Measurements from ENCODE around the gene RPS27. TPM values are rescaled to one million over a fixed set of nuclear protein-coding genes. Genes with fewer than 3 reads are reported as not detected.

The RPS27 gene
- total and polyA plus RNA-seq, 2 experiments from 2014 or later = 1,371 to 3,355 TPM

GRCh38 chr1:153991806-153992205 lies 1.2 kb downstream of the RPS27 start:
- Histone ChIP-seq H3K79me2 (replicated peaks; ENCODE audit: insufficient read depth) (peaks cover 23% of the 10 kb centered on the region), H3K36me3 (ENCODE audit: insufficient read depth) (peaks cover 38% of the 10 kb centered on the region), H3K27me3 (ENCODE audit: insufficient read depth) (no peaks in the 10 kb centered on the region), H3K4me3 (peak overlapping the region; percentile 72), H4K20me1 (replicated peaks; ENCODE audit: insufficient read depth) (peaks cover 27% of the 10 kb centered on the region), H3F3A (replicated peaks; ENCODE audit: low read depth) (peaks cover 39% of the 10 kb centered on the region), H2AFZ (no peak overlapping the region), H3K4me1 (ENCODE audit: insufficient read depth) (peaks cover 17% of the 10 kb centered on the region), H3K27ac (ENCODE audit: low read depth) (peak overlapping the region; percentile 90), H3K4me2 (peak overlapping the region; percentile 100), H3K9me2 (ENCODE audit: insufficient read depth) (no peaks in the 10 kb centered on the region)
- H3K27ac Mint-ChIP-seq = peak overlapping the region; percentile 99
- peaks cover 21% of the 10 kb centered on the region for H3K27me3 Mint-ChIP-seq (ENCODE audit: insufficient read depth, low read depth, poor library complexity)
- H3K9me3 Mint-ChIP-seq = peaks cover 8% of the 10 kb centered on the region; the same call in 2 of the 3 replicates
- peaks cover 20% of the 10 kb centered on the region for H3K4me1 Mint-ChIP-seq
- DNase-seq (ENCODE audit: low spot score) = no peak
- no peak for ATAC-seq
- peaks cover 60% of the 10 kb centered on the region for H3K36me3 Mint-ChIP-seq (ENCODE audit: low read depth)
- peak overlapping the region; percentile 98 for H3K4me3 Mint-ChIP-seq
- TF ChIP-seq CREB1 (CRISPR knock-in tag; IDR thresholded peaks at IDR 0.05; ENCODE audit: low read depth) (no peak), ZNF114 (CRISPR knock-in tag; IDR thresholded peaks at IDR 0.05) (no peak), REST (IDR thresholded peaks at IDR 0.05; ENCODE audit: unreplicated experiment) (no peak), EZH2phosphoT487 (IDR thresholded peaks at IDR 0.05; ENCODE audit: unreplicated experiment) (no peak)

- Mint-ChIP-seq H3K27ac (no peak overlapping the region), H3K4me1 (peaks cover 17% of the 10 kb centered on the region), H3K4me3 (no peak overlapping the region)
These were observed 4.6 kb downstream of the RPS27 start for GRCh38 chr1:153995202-153995601.

More at GRCh38 chr1:153995202-153995601, 4.6 kb downstream of the RPS27 start:
- Mint-ChIP-seq H3K36me3 (ENCODE audit: low read depth) (peaks cover 60% of the 10 kb centered on the region), H3K9me3 (peaks cover 8% of the 10 kb centered on the region; the same call in 2 of the 3 replicates), H3K27me3 (ENCODE audit: insufficient read depth, low read depth, poor library complexity) (peaks cover 21% of the 10 kb centered on the region)
- peaks cover 23% of the 10 kb centered on the region for H3K79me2 ChIP-seq (replicated peaks; ENCODE audit: insufficient read depth)
- H3K4me1 ChIP-seq (ENCODE audit: insufficient read depth) = peaks cover 17% of the 10 kb centered on the region
- DNase-seq (ENCODE audit: low spot score) = no peak
- 0 out of 2 replicates have a peak overlapping the region, but pooled peaks have one; percentile 2 for H3K27ac ChIP-seq (ENCODE audit: low read depth)
- peaks cover 38% of the 10 kb centered on the region for H3K36me3 ChIP-seq (ENCODE audit: insufficient read depth)
- no peak overlapping the region for H3K4me2 ChIP-seq
- H3F3A ChIP-seq (replicated peaks; ENCODE audit: low read depth) = peaks cover 42% of the 10 kb centered on the region
- no peak for ATAC-seq
- no peaks in the 10 kb centered on the region for H3K27me3 ChIP-seq (ENCODE audit: insufficient read depth)
- H3K9me2 ChIP-seq (ENCODE audit: insufficient read depth) = no peaks in the 10 kb centered on the region
- peaks cover 27% of the 10 kb centered on the region for H4K20me1 ChIP-seq (replicated peaks; ENCODE audit: insufficient read depth)
- no peak overlapping the region for H2AFZ ChIP-seq
- no peak overlapping the region for H3K4me3 ChIP-seq
- TF ChIP-seq POLR2AphosphoS5 (IDR thresholded peaks at IDR 0.05; ENCODE audit: low read depth) (peak; percentile 34; the same call in 1 of the 2 replicates), CTCF (conservative IDR thresholded peaks at IDR 0.05; ENCODE audit: low read depth in 2 of 2) (no peak)
